H9 (cell line): ENCODE data around the gene SERTAD2. TPM values are rescaled to one million over a fixed set of nuclear protein-coding genes. Genes with fewer than 3 reads are reported as not detected.

ENCODE experiments used
- DNase-seq: peaks from one replicate; pipeline ENCODE4 v3.0.0-alpha.2; 2017
- H2AFZ ChIP-seq: one replicate; pipeline ENCODE4 v1.6.1; 2013; ENCODE audit warnings: mild to moderate bottlenecking, low read length, control low read depth, moderate library complexity
- H2AK5ac ChIP-seq: 2 replicates; pipeline ENCODE4 v1.6.1; 2013; ENCODE audit warnings: low read length, control low read depth, mixed read lengths; ENCODE audit not compliant: insufficient read length
- H2BK120ac ChIP-seq: one replicate; pipeline ENCODE4 v1.6.1; 2013; ENCODE audit warnings: low read depth, mild to moderate bottlenecking, low read length, control low read depth, inconsistent platforms; ENCODE audit not compliant: poor library complexity, severe bottlenecking
- H2BK12ac ChIP-seq: 2 replicates; pipeline ENCODE4 v1.6.1; 2013; ENCODE audit warnings: low read length, control low read depth, mixed read lengths, low read depth; ENCODE audit not compliant: insufficient read length
- H2BK15ac ChIP-seq: 2 replicates; pipeline ENCODE4 v1.6.1; 2013; ENCODE audit warnings: low read depth, low read length, control low read depth
- H2BK20ac ChIP-seq: one replicate; pipeline ENCODE4 v1.6.1; 2013; ENCODE audit warnings: low read depth, mild to moderate bottlenecking, low read length, control low read depth, inconsistent platforms; ENCODE audit not compliant: poor library complexity, severe bottlenecking
- H2BK5ac ChIP-seq: 2 replicates; pipeline ENCODE4 v1.6.1; 2013; ENCODE audit warnings: low read length, control low read depth, mixed read lengths; ENCODE audit not compliant: insufficient read length
- H3K14ac ChIP-seq: 2 replicates; pipeline ENCODE4 v1.6.1; 2013; ENCODE audit warnings: low read length, control low read depth; ENCODE audit not compliant: insufficient read depth
- H3K18ac ChIP-seq: 2 replicates; pipeline ENCODE4 v1.6.1; 2013; ENCODE audit warnings: low read depth, mild to moderate bottlenecking, mixed read lengths, low read length, control low read depth; ENCODE audit not compliant: insufficient read length
- H3K23ac ChIP-seq: 2 replicates; pipeline ENCODE4 v1.6.1; 2013; ENCODE audit warnings: low read length, control low read depth, mixed read lengths, low read depth; ENCODE audit not compliant: insufficient read length
- H3K23me2 ChIP-seq: 2 replicates; pipeline ENCODE4 v1.6.1; 2013; ENCODE audit warnings: low read depth, mild to moderate bottlenecking, mixed read lengths, low read length, control low read depth; ENCODE audit not compliant: insufficient read length, poor library complexity, severe bottlenecking
- H3K27ac ChIP-seq: 2 replicates; pipeline ENCODE4 v1.5.1; 2013; ENCODE audit warnings: low read length, control low read depth, mixed read lengths, low read depth; ENCODE audit not compliant: insufficient read length
- H3K27me3 ChIP-seq: 2 replicates; pipeline ENCODE4 v1.6.1; 2013; ENCODE audit warnings: low read length, control low read depth, inconsistent platforms; ENCODE audit not compliant: insufficient read depth
- H3K4ac ChIP-seq: 2 replicates; pipeline ENCODE4 v1.6.1; 2013; ENCODE audit warnings: low read depth, mild to moderate bottlenecking, control low read depth, inconsistent platforms, low read length, moderate library complexity
- H3K4me1 ChIP-seq: 2 replicates; pipeline ENCODE4 v1.6.1; 2013; ENCODE audit warnings: low read length, control low read depth, inconsistent platforms; ENCODE audit not compliant: insufficient read depth
- H3K4me2 ChIP-seq: 2 replicates; pipeline ENCODE4 v1.6.1; 2013; ENCODE audit warnings: low read length, control low read depth, mixed read lengths; ENCODE audit not compliant: insufficient read length, insufficient read depth
- H3K56ac ChIP-seq: 2 replicates; pipeline ENCODE4 v1.6.1; 2013; ENCODE audit warnings: low read depth, mild to moderate bottlenecking, mixed read lengths, low read length, control low read depth; ENCODE audit not compliant: insufficient read length
- H3K79me1 ChIP-seq: 2 replicates; pipeline ENCODE4 v1.6.1; 2013; ENCODE audit warnings: low read depth, mild to moderate bottlenecking, moderate library complexity, low read length, control low read depth, inconsistent platforms; ENCODE audit not compliant: insufficient read depth, poor library complexity, severe bottlenecking
- H3K79me2 ChIP-seq: 2 replicates; pipeline ENCODE4 v1.6.1; 2013; ENCODE audit warnings: low read length, control low read depth, inconsistent platforms; ENCODE audit not compliant: insufficient read depth
- H3K9ac ChIP-seq: 2 replicates; pipeline ENCODE4 v1.6.1; 2013; ENCODE audit warnings: low read length, control low read depth, mixed read lengths; ENCODE audit not compliant: insufficient read length; ENCODE audit errors: extremely low read depth
- H3K9me3 ChIP-seq: one replicate; pipeline ENCODE4 v1.6.1; 2013; ENCODE audit warnings: low read depth, low read length, inconsistent platforms; ENCODE audit not compliant: control insufficient read depth
- H3T11ph ChIP-seq: one replicate; pipeline ENCODE4 v1.6.1; 2013; ENCODE audit warnings: mild to moderate bottlenecking, low read length, control low read depth, inconsistent platforms
- H4K20me1 ChIP-seq: one replicate; pipeline ENCODE4 v1.6.1; 2013; ENCODE audit not compliant: control insufficient read depth, insufficient read length, insufficient read depth
- H4K5ac ChIP-seq: 2 replicates; pipeline ENCODE4 v1.6.1; 2013; ENCODE audit warnings: low read depth, mild to moderate bottlenecking, mixed read lengths, low read length, control low read depth; ENCODE audit not compliant: insufficient read length
- H4K8ac ChIP-seq: replicated peaks from 2 replicates; pipeline ENCODE4 v1.6.1; 2013; ENCODE audit warnings: low read length, control low read depth, mixed read lengths, low read depth; ENCODE audit not compliant: insufficient read length
- H4K91ac ChIP-seq: 2 replicates; pipeline ENCODE4 v1.6.1; 2013; ENCODE audit warnings: low read depth, mild to moderate bottlenecking, moderate library complexity, mixed read lengths, low read length, control low read depth; ENCODE audit not compliant: insufficient read length
- H3K27ac Mint-ChIP-seq, 3 experiments: 2 replicates in 2 of 3; 3 replicates in 1 of 3; pipeline ENCODE4 v1.8.0; 2020 to 2021; ENCODE audit warnings: mixed read lengths in 3 of 3, mild to moderate bottlenecking in 1 of 3, moderate library complexity in 1 of 3
- H3K27me3 Mint-ChIP-seq: 2 replicates; pipeline ENCODE4 v1.8.0; 2021; ENCODE audit warnings: low read depth, mild to moderate bottlenecking, moderate library complexity, mixed read lengths
- H3K36me3 Mint-ChIP-seq, 3 experiments: 2 replicates in 2 of 3; 3 replicates in 1 of 3; pipeline ENCODE4 v1.8.0; 2020 to 2021; ENCODE audit warnings: low read depth in 3 of 3, mixed read lengths in 3 of 3; ENCODE audit not compliant: insufficient read depth in 1 of 3
- H3K4me1 Mint-ChIP-seq, 2 experiments: 2 replicates each; pipeline ENCODE4 v1.8.0; 2020; ENCODE audit warnings: mixed read lengths in 2 of 2
- H3K4me3 Mint-ChIP-seq, 2 experiments: 2 replicates in 1 of 2; 3 replicates in 1 of 2; pipeline ENCODE4 v1.8.0; 2020 to 2021; ENCODE audit warnings: mild to moderate bottlenecking in 2 of 2, mixed read lengths in 2 of 2, moderate library complexity in 1 of 2
- H3K9me3 Mint-ChIP-seq, 2 experiments: 2 replicates in 1 of 2; 3 replicates in 1 of 2; pipeline ENCODE4 v1.8.0; 2020; ENCODE audit warnings: mild to moderate bottlenecking in 2 of 2, mixed read lengths in 2 of 2, moderate library complexity in 1 of 2
- WGBS: extraction: QIAGEN DNeasy Blood & Tissue Kit; methylation state at CpG from one replicate; pipeline ENCODE4 v1.1.7; 2013; ENCODE audit warnings: missing lambda C conversion rate, low lambda C conversion rate, mixed read lengths; ENCODE audit not compliant: insufficient read length; ENCODE audit errors: extremely low coverage; 5-methylcytosine and 5-hydroxymethylcytosine counted together
- total RNA-seq: library from RNA; stranded (reverse); gene quantifications from 2 replicates; pipeline ENCODE4 v1.2.1, GENCODE V29; 2021
- TF ChIP-seq, protein P1 (sequence below): fragments of 200-600 bp; sonication (generic); conservative IDR thresholded peaks from 3 replicates; pipeline ENCODE4 v1.8.0; 2021; ENCODE audit warnings: antibody characterized with exemption, mild to moderate bottlenecking

The SERTAD2 gene
- total RNA-seq, 1 experiment from 2014 or later, result 3.5 TPM

GRCh38 chr2:64681479-64681967 lies 27.8 kb upstream of the SERTAD2 start:
- Histone ChIP-seq H2BK120ac (no peak overlapping the region), H2AFZ (no peak overlapping the region), H4K5ac (no peak overlapping the region), H3K56ac (no peak overlapping the region), H2BK5ac (no peak overlapping the region), H3K27ac (no peak overlapping the region), H3K9me3 (no peaks in the 10 kb centered on the region), H3K14ac (no peak overlapping the region), H3K23me2 (no peaks in the 10 kb centered on the region), H3K18ac (no peak overlapping the region), H3K23ac (no peak overlapping the region), H4K8ac (no peak overlapping the region), H2BK15ac (no peak overlapping the region), H3K9ac (no peak overlapping the region), H3T11ph (no peak overlapping the region), H2BK12ac (no peak overlapping the region), H3K79me1 (no peaks in the 10 kb centered on the region), H3K79me2 (no peaks in the 10 kb centered on the region), H2BK20ac (no peak overlapping the region), H3K4me2 (no peak overlapping the region), H2AK5ac (no peak overlapping the region), H3K4ac (no peak overlapping the region), H4K20me1 (no peaks in the 10 kb centered on the region), H4K91ac (no peak overlapping the region), H3K4me1 (no peaks in the 10 kb centered on the region), H3K27me3 (no peaks in the 10 kb centered on the region)
- no peaks in the 10 kb centered on the region for H3K9me3 Mint-ChIP-seq
- H3K4me1 Mint-ChIP-seq, result peaks cover 23 to 26% of the 10 kb centered on the region in 2 experiments
- no peak overlapping the region for H3K27ac Mint-ChIP-seq
- TF ChIP-seq, protein P1, sequence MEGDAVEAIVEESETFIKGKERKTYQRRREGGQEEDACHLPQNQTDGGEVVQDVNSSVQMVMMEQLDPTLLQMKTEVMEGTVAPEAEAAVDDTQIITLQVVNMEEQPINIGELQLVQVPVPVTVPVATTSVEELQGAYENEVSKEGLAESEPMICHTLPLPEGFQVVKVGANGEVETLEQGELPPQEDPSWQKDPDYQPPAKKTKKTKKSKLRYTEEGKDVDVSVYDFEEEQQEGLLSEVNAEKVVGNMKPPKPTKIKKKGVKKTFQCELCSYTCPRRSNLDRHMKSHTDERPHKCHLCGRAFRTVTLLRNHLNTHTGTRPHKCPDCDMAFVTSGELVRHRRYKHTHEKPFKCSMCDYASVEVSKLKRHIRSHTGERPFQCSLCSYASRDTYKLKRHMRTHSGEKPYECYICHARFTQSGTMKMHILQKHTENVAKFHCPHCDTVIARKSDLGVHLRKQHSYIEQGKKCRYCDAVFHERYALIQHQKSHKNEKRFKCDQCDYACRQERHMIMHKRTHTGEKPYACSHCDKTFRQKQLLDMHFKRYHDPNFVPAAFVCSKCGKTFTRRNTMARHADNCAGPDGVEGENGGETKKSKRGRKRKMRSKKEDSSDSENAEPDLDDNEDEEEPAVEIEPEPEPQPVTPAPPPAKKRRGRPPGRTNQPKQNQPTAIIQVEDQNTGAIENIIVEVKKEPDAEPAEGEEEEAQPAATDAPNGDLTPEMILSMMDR, result no peak
- H3K36me3 Mint-ChIP-seq, result no peaks in the 10 kb centered on the region
- no peaks in the 10 kb centered on the region; the same call in 1 of the 2 replicates for H3K27me3 Mint-ChIP-seq
- no peak for DNase-seq
- H3K4me3 Mint-ChIP-seq, result no peak overlapping the region
- WGBS, result no CpG with 5 or more reads among the region's 2 CpGs
